Caco-2 (cell line): ENCODE measurements around the gene WNT5A. TPM values are rescaled to one million over a fixed set of nuclear protein-coding genes. Genes with fewer than 3 reads are reported as not detected.

Experiments
- BruUV-seq: library from RNA; stranded (reverse); fragments of 400-500 nt; replicated peaks from 2 replicates; lab custom pipeline; 2021; lab: Mats Ljungman, UMichigan
- CTCF ChIA-PET: fragments of 300-600 bp; sonication (Branson Sonifier 250); formaldehyde crosslinking; loops from one replicate; lab custom pipeline; 2022; ENCODE audit warnings: antibody characterized with exemption; lab: Charles Lee
- POLR2A ChIA-PET: fragments of 300-600 bp; sonication (Branson Sonifier 250); formaldehyde crosslinking; loops from one replicate; lab custom pipeline; 2022; ENCODE audit warnings: antibody characterized with exemption; lab: Charles Lee
- DNase-seq, 2 experiments: peaks; one replicate each; pipeline versions ENCODE4 v3.0.0 to v3.0.0-alpha.2; 2020 to 2022
- H3K27me3 ChIP-seq: replicated peaks from 2 replicates; pipeline ENCODE4 v1.6.0; 2011; ENCODE audit warnings: low read length; ENCODE audit not compliant: control insufficient read depth, insufficient read depth
- H3K36me3 ChIP-seq: 2 replicates; pipeline ENCODE4 v1.5.1; 2011; ENCODE audit warnings: low read length; ENCODE audit not compliant: control insufficient read depth, insufficient read depth
- H3K4me1 ChIP-seq: fragments of 250-450 bp; sonication (Bioruptor Pico); 2 replicates; pipeline ENCODE4 v1.5.1; 2020; ENCODE audit warnings: mild to moderate bottlenecking
- H3K4me3 ChIP-seq: 2 replicates; pipeline ENCODE4 v1.5.1; 2011; ENCODE audit warnings: low read depth, mild to moderate bottlenecking, control low read depth, low read length
- H3K9me3 ChIP-seq: fragments of 250-450 bp; sonication (Bioruptor Pico); 2 replicates; pipeline ENCODE4 v1.5.1; 2020; ENCODE audit warnings: mild to moderate bottlenecking, moderate library complexity
- H3K27ac Mint-ChIP-seq: one replicate; pipeline ENCODE4 v1.8.0; 2022; ENCODE audit warnings: mixed read lengths; ENCODE audit not compliant: unreplicated experiment
- H3K27me3 Mint-ChIP-seq: one replicate; pipeline ENCODE4 v1.8.0; 2022; ENCODE audit warnings: mixed read lengths; ENCODE audit not compliant: insufficient read depth, unreplicated experiment
- H3K36me3 Mint-ChIP-seq: one replicate; pipeline ENCODE4 v1.8.0; 2022; ENCODE audit warnings: mild to moderate bottlenecking, mixed read lengths; ENCODE audit not compliant: insufficient read depth, unreplicated experiment
- H3K4me1 Mint-ChIP-seq: one replicate; pipeline ENCODE4 v1.8.0; 2022; ENCODE audit warnings: low read depth, mixed read lengths; ENCODE audit not compliant: unreplicated experiment
- H3K4me3 Mint-ChIP-seq: one replicate; pipeline ENCODE4 v1.8.0; 2022; ENCODE audit warnings: mild to moderate bottlenecking, moderate library complexity, mixed read lengths; ENCODE audit not compliant: unreplicated experiment
- H3K9me3 Mint-ChIP-seq: one replicate; pipeline ENCODE4 v1.8.0; 2022; ENCODE audit warnings: mixed read lengths; ENCODE audit not compliant: unreplicated experiment
- intact Hi-C: fragments of 100-400 bp; cut with micrococcal nuclease; formaldehyde crosslinking; loops from one replicate; pipeline ENCODE4 v1.10.0; 2022; ENCODE audit not compliant: unreplicated experiment
- total RNA-seq: library from RNA; stranded (reverse); gene quantifications from 2 replicates; pipeline ENCODE4 v1.2.3, GENCODE V29; 2022
- TF ChIP-seq, protein P1 (sequence below), 2 experiments: fragments of 200-600 bp in 1 of 2; IDR thresholded peaks; 1 replicate in 1 of 2; 2 replicates in 1 of 2; pipeline versions ENCODE4 v1.5.1 to v1.8.0; 2011 to 2022; ENCODE audit warnings: antibody characterized with exemption in 1 of 2, control low read depth in 1 of 2, inconsistent platforms in 1 of 2, low read depth in 1 of 2, low read length in 1 of 2, mild to moderate bottlenecking in 1 of 2, moderate library complexity in 1 of 2; ENCODE audit not compliant: insufficient read depth in 1 of 2, severe bottlenecking in 1 of 2, unreplicated experiment in 1 of 2

WNT5A gene
- total RNA-seq, 1 experiment from 2014 or later: 8.8 TPM

DNA sequence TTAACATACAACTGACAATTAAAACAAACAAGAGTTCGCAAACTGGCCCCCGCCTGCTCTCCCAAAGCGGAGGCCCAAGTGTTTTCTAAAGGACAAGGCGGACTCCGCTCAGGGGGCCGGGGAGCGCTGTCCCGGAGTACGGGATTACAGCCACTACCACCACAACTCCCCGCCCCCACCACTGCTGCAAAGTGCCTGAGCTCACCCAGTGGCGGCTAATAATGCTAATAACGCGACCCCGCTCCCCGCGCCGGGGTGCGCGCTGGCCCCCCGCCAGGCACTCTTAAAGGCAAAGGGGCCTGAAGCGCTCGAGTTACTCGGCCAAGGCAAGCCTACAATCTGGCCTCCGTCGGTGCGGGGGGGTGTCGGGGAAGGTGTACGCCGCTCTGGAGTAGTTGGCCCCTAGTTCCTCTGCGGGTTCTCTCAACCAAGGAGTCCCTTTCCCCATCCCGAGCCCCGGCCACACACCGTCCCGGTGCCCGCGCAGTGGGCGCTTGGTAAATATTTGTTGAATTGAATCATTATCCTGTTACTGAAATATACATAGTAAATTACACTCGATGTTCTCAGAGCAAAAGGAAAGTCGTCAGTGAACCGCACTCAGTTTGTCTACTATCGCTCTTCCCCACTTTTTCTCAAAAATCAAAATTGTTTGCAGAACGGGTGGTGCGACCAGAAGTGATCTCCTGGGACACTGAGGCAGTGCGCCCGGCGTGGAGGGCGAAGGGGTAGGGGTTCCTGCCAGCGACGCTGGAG lies 827 bp downstream of the WNT5A start:
- no peaks in the 10 kb centered on the region for H3K27me3 ChIP-seq
- ChIA-PET CTCF (interaction anchor here (0.6 to 1.5 kb wide), 2 partner anchors 136 to 236 kb away, joined by 4 to 5 read pairs; no protein-coding TSS in a partner anchor), POLR2A (no interaction called here)
- H3K4me3 ChIP-seq: peak overlapping the region; percentile 43
- DNase-seq: peak in 1 of 2 experiments; percentile 18
- intact Hi-C loops: loop anchor here (2.0 to 5.0 kb wide), 6 partner anchors 41 to 766 kb away; no protein-coding TSS in a partner anchor
- no peaks in the 10 kb centered on the region for H3K9me3 ChIP-seq
- Mint-ChIP-seq H3K27me3 (peaks cover 10% of the 10 kb centered on the region), H3K9me3 (no peaks in the 10 kb centered on the region), H3K4me3 (peak overlapping the region; percentile 90), H3K27ac (peak overlapping the region; percentile 66), H3K36me3 (peaks cover 13% of the 10 kb centered on the region), H3K4me1 (no peaks in the 10 kb centered on the region)
- BruUV-seq: TSS peak; percentile 49
- TF ChIP-seq, protein P1, sequence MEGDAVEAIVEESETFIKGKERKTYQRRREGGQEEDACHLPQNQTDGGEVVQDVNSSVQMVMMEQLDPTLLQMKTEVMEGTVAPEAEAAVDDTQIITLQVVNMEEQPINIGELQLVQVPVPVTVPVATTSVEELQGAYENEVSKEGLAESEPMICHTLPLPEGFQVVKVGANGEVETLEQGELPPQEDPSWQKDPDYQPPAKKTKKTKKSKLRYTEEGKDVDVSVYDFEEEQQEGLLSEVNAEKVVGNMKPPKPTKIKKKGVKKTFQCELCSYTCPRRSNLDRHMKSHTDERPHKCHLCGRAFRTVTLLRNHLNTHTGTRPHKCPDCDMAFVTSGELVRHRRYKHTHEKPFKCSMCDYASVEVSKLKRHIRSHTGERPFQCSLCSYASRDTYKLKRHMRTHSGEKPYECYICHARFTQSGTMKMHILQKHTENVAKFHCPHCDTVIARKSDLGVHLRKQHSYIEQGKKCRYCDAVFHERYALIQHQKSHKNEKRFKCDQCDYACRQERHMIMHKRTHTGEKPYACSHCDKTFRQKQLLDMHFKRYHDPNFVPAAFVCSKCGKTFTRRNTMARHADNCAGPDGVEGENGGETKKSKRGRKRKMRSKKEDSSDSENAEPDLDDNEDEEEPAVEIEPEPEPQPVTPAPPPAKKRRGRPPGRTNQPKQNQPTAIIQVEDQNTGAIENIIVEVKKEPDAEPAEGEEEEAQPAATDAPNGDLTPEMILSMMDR (IDR thresholded peaks at IDR 0.05; ENCODE audit: insufficient read depth in 1 of 2, low read depth in 1 of 2, low read length in 1 of 2, severe bottlenecking in 1 of 2, unreplicated experiment in 1 of 2): no peak
- H3K36me3 ChIP-seq: no peaks in the 10 kb centered on the region
- peaks cover 7% of the 10 kb centered on the region; the same call in 1 of the 2 replicates for H3K4me1 ChIP-seq

DNA sequence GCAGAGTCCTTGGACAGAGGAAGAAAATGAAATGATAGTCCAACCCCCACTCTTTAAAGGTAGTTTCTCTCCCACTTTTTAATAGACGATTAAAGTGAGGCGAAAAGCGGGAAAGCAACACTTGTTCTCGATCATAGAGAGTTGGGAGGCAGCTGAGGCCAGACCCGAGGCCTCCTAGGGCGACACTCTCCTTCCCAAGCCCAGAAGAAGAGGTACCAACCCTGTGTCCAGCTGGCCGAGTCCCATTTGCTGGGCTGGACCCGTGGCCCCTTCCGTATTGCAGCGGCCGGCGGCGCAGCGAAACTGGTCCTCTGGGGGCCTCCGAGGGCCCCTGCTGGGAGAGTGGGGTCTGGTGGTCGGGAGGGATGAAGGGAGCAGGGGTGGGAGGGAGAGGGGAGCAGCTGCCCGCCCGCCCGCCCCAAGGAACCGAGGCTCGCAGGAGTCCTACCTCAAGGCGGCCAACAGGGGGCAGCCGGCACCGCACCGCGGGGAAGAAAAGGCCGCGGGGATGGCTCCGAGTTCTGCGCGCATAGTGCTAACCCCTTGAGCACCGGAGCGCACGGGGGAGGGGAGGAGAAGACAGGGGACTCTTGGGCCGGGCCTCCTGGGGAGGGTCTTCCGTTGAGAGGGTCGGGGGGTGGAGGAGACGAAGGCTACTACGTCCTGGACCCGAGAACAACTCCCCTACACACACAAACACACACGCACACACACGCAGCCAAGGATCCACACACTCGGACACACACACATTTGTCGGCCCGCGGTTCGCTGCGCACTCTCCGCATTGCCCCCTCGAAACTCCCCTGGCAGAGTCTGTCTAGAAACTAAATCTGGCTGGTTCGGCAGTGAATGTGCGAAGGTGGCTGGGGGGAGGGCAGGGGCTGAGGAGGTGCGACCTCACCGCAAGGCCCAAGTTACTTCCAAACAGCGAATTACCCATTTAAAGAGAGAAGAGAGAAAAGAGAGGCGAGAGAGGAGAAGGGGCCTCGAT lies 2.0 kb downstream of the WNT5A start:
- H3K27me3 Mint-ChIP-seq: peaks cover 10% of the 10 kb centered on the region
- DNase-seq: peak; percentile 55 to 70
- H3K4me3 Mint-ChIP-seq: peak overlapping the region; percentile 90
- Histone ChIP-seq H3K27me3 (no peaks in the 10 kb centered on the region), H3K36me3 (no peaks in the 10 kb centered on the region), H3K4me3 (peak overlapping the region; percentile 17), H3K4me1 (peaks cover 7% of the 10 kb centered on the region; the same call in 1 of the 2 replicates), H3K9me3 (no peaks in the 10 kb centered on the region)
- H3K4me1 Mint-ChIP-seq: no peaks in the 10 kb centered on the region
- ChIA-PET CTCF (interaction anchor here (0.9 to 1.2 kb wide), 2 partner anchors 167 to 237 kb away, joined by 4 to 8 read pairs; no protein-coding TSS in a partner anchor), POLR2A (no interaction called here)
- TF ChIP-seq, protein P1 (IDR thresholded peaks at IDR 0.05; ENCODE audit: insufficient read depth in 1 of 2, low read depth in 1 of 2, low read length in 1 of 2, severe bottlenecking in 1 of 2, unreplicated experiment in 1 of 2): peak; percentile 71 to 72
- intact Hi-C loops: loop anchor here (1.0 to 5.0 kb wide), 4 partner anchors 82 to 767 kb away; no protein-coding TSS in a partner anchor
- H3K27ac Mint-ChIP-seq: no peak overlapping the region
- no peaks in the 10 kb centered on the region for H3K9me3 Mint-ChIP-seq
- H3K36me3 Mint-ChIP-seq: peaks cover 17% of the 10 kb centered on the region
- no TSS peak for BruUV-seq
